GM21786 (cell line): ENCODE measurements around the gene ERBB4.

Experiments used
- ATAC-seq: cut with Tn5 transposase; IDR thresholded peaks from one replicate; pipeline ENCODE4 v1.9.1; 2021; ENCODE audit not compliant: unreplicated experiment

The ERBB4 gene

GRCh38 chr2:212097001-212097400, 441.6 kb downstream of the ERBB4 start:
- no peak for ATAC-seq

GRCh38 chr2:212089873-212090272, 448.7 kb downstream of the ERBB4 start:
- no peak for ATAC-seq

- peak; percentile 51 for ATAC-seq
Measured at GRCh38 chr2:212088353-212088752, 450.2 kb downstream of the ERBB4 start.

- no peak for ATAC-seq
Measured at GRCh38 chr2:212083492-212083891, 455.1 kb downstream of the ERBB4 start.

- ATAC-seq, result peak; percentile 82
Measured at GRCh38 chr2:212078103-212078502, 460.5 kb downstream of the ERBB4 start.

- ATAC-seq, result peak; percentile 50
Measured at GRCh38 chr2:212076456-212076855, 462.1 kb downstream of the ERBB4 start.

- ATAC-seq, result no peak
Measured at GRCh38 chr2:212073360-212073759, 465.2 kb downstream of the ERBB4 start.

- ATAC-seq, result no peak
Measured at GRCh38 chr2:212066546-212066945, 472.1 kb downstream of the ERBB4 start.

GRCh38 chr2:212064318-212064717, 474.3 kb downstream of the ERBB4 start:
- no peak for ATAC-seq

- ATAC-seq, result peak; percentile 58
Measured at GRCh38 chr2:212052412-212053159, 486.0 kb downstream of the ERBB4 start.

GRCh38 chr2:212050871-212051270, 487.7 kb downstream of the ERBB4 start:
- no peak for ATAC-seq

GRCh38 chr2:212042562-212042961, 496.0 kb downstream of the ERBB4 start:
- no peak for ATAC-seq

GRCh38 chr2:212037062-212037461, 501.5 kb downstream of the ERBB4 start:
- no peak for ATAC-seq

GRCh38 chr2:212034841-212035585, 503.6 kb downstream of the ERBB4 start:
- ATAC-seq, result no peak

GRCh38 chr2:212033888-212034287, 504.7 kb downstream of the ERBB4 start:
- no peak for ATAC-seq

GRCh38 chr2:212032536-212033219, 505.9 kb downstream of the ERBB4 start:
- ATAC-seq, result no peak

- no peak for ATAC-seq
Measured at GRCh38 chr2:212032032-212032431, 506.6 kb downstream of the ERBB4 start.

GRCh38 chr2:212030709-212031108, 507.9 kb downstream of the ERBB4 start:
- ATAC-seq, result no peak

- ATAC-seq, result no peak
Measured at GRCh38 chr2:212028798-212029394, 509.7 kb downstream of the ERBB4 start.

- no peak for ATAC-seq
Measured at GRCh38 chr2:212027681-212028628, 510.6 kb downstream of the ERBB4 start.
